ENCODE measurements around the gene SMO.

DNA sequence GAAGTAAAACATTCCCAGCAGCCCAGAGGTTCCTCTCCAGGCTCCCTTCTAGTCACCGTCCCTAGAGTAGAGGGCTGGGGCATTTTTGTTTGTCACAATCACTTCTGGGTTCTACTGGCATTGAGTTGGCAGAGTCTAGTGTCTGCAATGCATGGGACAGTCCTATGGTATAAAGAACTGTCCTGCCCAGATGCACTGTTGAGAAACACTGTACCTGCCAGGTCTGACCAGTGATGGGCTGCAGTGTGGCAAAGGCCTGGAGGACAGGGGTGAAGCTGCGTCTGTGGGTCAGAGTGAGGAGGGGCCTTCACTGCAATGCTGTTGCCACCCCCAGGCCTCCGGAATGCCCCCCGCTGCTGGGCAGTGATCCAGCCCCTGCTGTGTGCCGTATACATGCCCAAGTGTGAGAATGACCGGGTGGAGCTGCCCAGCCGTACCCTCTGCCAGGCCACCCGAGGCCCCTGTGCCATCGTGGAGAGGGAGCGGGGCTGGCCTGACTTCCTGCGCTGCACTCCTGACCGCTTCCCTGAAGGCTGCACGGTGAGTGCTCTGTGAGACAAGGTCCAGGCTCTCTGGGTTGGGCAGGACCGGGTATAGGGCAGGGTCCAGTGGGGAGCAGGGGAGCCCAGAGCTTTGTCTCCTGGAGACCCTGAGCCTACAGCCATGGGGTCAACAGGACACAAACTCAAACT lies 14.8 kb downstream of the SMO start:
- TF ChIP-seq EZH2 (IDR thresholded peaks at IDR 0.05; ENCODE audit: borderline replicate concordance), result no peak
- TF ChIP-seq, protein P1, sequence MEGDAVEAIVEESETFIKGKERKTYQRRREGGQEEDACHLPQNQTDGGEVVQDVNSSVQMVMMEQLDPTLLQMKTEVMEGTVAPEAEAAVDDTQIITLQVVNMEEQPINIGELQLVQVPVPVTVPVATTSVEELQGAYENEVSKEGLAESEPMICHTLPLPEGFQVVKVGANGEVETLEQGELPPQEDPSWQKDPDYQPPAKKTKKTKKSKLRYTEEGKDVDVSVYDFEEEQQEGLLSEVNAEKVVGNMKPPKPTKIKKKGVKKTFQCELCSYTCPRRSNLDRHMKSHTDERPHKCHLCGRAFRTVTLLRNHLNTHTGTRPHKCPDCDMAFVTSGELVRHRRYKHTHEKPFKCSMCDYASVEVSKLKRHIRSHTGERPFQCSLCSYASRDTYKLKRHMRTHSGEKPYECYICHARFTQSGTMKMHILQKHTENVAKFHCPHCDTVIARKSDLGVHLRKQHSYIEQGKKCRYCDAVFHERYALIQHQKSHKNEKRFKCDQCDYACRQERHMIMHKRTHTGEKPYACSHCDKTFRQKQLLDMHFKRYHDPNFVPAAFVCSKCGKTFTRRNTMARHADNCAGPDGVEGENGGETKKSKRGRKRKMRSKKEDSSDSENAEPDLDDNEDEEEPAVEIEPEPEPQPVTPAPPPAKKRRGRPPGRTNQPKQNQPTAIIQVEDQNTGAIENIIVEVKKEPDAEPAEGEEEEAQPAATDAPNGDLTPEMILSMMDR (IDR thresholded peaks at IDR 0.05; ENCODE audit: poor library complexity), result no peak
- TF ChIP-seq EZH2phosphoT487 (IDR thresholded peaks at IDR 0.05; ENCODE audit: low read depth, severe bottlenecking, unreplicated experiment), result no peak

All from hepatocyte (in vitro differentiated cells).